ENCODE results near the gene R3HDM2. TPM values are rescaled to one million over a fixed set of nuclear protein-coding genes. Genes with fewer than 3 reads are reported as not detected.

Gene R3HDM2
- total RNA-seq, 4 donors from 2014 or later, result 26.3 to 56.9 (median 33.3) TPM

DNA sequence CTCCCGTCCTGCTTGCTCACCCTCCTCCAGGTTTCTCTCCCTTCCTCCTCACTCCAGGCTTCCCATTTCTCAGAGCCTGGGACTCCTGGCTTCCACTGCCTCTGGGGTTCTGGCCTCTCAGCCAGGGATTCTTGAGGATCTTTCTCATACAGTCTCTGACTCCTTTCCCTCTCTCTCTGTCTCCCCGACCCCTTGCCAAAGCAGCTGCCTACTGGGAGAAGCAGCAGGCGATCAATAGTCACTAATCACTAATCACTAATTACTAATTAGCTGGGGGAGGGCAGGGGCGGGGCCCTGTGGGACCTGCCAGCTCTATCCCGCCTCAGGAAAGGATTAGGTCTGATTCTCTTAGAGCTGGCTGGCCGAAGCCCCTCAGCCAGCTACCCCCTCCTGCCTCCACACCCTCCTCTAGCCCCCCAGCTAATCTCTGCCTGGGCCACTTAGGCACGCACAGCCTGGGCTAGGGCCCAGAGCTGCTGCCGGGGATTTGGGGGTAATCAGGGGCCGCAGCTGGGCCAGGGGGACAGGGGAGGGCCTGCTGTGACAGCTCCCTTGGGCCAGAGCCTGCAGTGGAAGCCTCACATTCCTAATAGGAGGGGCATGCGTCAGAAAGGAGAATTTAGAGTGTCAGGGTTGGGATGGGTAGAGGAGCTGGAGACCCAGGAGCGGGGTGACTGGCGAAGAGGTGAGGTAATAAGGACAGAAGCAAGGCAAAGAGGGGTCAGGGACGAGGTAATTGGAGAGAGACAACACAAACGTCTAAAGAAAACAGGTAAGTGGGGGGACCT, 211.4 kb downstream of the R3HDM2 start:
- H3K4me3 ChIP-seq, result no peak overlapping the region
- in situ Hi-C loops (cut with MboI; ENCODE audit: low pct_ligation_motif_present in 1 of 4, low pct_unique_long_range_greater_than_20kb in 1 of 4, low sequenced_read_pairs in 3 of 4), result no loop called here
- intact Hi-C loops (cut with DNase I; ENCODE audit: low total_unique reads), result no loop called here
- H3K27me3 ChIP-seq, result peaks cover 99% of the 10 kb centered on the region
- H3K9me3 ChIP-seq, result no peaks in the 10 kb centered on the region
- no peak for TF ChIP-seq POLR2AphosphoS5 (IDR thresholded peaks at IDR 0.05)
- TF ChIP-seq POLR2A (IDR thresholded peaks at IDR 0.05), result no peak
- no peak for TF ChIP-seq EP300 (IDR thresholded peaks at IDR 0.05; ENCODE audit: low read depth)
- TF ChIP-seq, protein P1, sequence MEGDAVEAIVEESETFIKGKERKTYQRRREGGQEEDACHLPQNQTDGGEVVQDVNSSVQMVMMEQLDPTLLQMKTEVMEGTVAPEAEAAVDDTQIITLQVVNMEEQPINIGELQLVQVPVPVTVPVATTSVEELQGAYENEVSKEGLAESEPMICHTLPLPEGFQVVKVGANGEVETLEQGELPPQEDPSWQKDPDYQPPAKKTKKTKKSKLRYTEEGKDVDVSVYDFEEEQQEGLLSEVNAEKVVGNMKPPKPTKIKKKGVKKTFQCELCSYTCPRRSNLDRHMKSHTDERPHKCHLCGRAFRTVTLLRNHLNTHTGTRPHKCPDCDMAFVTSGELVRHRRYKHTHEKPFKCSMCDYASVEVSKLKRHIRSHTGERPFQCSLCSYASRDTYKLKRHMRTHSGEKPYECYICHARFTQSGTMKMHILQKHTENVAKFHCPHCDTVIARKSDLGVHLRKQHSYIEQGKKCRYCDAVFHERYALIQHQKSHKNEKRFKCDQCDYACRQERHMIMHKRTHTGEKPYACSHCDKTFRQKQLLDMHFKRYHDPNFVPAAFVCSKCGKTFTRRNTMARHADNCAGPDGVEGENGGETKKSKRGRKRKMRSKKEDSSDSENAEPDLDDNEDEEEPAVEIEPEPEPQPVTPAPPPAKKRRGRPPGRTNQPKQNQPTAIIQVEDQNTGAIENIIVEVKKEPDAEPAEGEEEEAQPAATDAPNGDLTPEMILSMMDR (IDR thresholded peaks at IDR 0.05), result no peak
- no peaks in the 10 kb centered on the region for H3K36me3 ChIP-seq
- peaks cover 10 to 18% (median 18%) of the 10 kb centered on the region in 4 donors for H3K4me1 ChIP-seq
- DNase-seq, result no peak
- no peak overlapping the region for H3K27ac ChIP-seq
- WGBS, 2 donors (ENCODE audit: low coverage in 1 of 2), result 49 to 57% methylated on average over 6 to 14 of the region's 14 CpGs

DNA sequence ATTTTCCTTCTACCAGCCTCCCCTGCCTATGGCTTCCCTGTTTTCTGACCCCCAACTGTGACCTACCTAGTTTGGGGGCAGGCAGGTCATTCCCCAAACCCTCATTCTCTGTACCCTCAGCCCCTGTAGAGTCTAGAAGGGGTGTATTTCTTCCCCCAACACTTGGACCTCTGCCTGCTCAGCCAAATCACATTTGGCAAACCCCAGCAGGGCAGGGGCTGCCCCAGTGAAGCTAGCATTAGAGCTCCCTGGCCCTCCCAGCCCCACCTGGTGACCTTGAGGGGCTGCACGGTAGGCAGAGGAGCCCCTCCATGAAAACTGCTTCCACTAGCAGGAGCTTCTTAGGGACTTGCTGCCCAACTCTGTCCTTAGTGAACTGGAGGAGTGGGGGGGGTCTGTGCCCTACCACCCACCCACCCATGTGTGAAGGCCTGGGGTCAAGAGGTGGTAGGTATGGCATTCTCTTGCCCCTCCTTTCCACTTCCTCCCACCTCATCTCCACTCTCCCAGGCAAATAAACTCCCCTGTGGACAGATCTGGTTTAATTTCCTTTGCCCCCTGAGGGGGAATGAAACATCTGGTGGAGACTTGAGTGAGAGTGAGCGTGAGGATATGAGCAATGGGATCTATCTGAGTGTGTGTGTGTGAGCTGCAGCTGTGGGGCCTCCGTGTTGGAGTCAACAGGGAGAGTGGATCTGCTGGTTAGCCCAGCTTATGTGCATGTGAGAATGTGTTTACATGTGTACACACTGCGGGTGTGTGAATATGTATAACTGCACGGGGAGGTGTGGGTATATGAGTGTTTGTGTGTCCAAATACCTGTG, 212.6 kb downstream of the R3HDM2 start:
- Histone ChIP-seq H3K9me3 (no peaks in the 10 kb centered on the region), H3K27ac (no peak overlapping the region), H3K4me3 (no peak overlapping the region), H3K27me3 (peaks cover 88% of the 10 kb centered on the region), H3K36me3 (no peaks in the 10 kb centered on the region), H3K4me1 (peaks cover 16 to 27% (median 18%) of the 10 kb centered on the region in 4 donors)
- WGBS, 2 donors (ENCODE audit: low coverage in 1 of 2), result 62% methylated on average over 5 of the region's 5 CpGs; no CpG with 5 or more reads in 1 of the 2 donors
- in situ Hi-C loops (cut with MboI; ENCODE audit: low pct_ligation_motif_present in 1 of 4, low pct_unique_long_range_greater_than_20kb in 1 of 4, low sequenced_read_pairs in 3 of 4), result no loop called here
- intact Hi-C loops (cut with DNase I; ENCODE audit: low total_unique reads), result no loop called here
- no peak for TF ChIP-seq POLR2AphosphoS5 (IDR thresholded peaks at IDR 0.05)
- TF ChIP-seq EP300 (IDR thresholded peaks at IDR 0.05; ENCODE audit: low read depth), result no peak
- TF ChIP-seq, protein P1 (IDR thresholded peaks at IDR 0.05), result no peak
- TF ChIP-seq POLR2A (IDR thresholded peaks at IDR 0.05), result no peak
- no peak for DNase-seq

DNA sequence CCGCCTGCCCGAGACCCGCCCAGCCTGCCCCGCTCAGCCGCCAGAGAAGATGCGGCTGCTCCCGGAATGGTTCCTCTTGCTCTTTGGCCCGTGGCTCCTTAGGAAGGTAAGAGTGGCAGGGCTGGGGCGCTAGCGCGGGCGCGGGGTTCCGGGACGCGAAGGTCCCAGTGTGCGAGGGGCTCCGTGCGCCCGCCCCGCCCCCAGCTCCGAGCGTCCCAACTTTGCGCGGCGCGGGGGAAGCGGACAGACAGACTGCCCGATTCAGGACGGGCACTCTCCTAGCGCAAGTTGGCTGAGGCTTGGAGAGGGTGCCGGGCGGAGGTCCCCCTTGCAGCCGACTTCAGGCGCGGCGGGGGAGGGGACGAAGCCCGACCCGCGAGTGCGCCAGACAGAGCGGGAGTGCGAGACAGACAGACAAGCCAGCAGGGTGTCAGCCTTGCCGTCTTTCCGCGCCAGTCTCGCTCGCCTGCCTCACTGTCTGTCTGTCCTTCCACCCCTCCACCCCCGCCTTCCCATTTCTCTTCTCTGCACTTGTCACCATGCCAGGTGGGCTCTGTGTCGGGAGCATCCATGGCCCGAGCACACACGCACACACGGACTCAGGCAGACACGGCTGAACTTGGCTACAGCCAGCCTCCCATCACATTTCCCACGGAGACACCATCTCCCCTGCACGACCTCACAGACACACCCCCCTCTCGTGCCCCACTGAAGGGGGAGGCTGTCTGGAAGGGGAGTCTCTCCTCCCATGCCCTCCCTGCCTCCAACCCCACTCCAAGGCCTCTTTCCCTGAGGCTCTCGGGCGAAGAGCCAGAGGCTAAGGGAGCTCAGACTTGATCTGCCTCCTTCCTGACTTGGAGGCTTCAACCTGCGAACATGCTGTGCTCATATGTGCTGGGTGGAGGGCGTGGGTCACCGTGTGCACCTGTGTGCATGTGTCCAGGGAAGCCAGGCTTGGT, 213.6 kb downstream of the R3HDM2 start:
- Histone ChIP-seq H3K36me3 (no peaks in the 10 kb centered on the region), H3K27ac (no peak overlapping the region), H3K4me3 (peak overlapping the region; percentile 16 to 52 (median 28)), H3K9me3 (no peaks in the 10 kb centered on the region), H3K4me1 (peaks cover 16 to 27% (median 18%) of the 10 kb centered on the region in 4 donors), H3K27me3 (peaks cover 78% of the 10 kb centered on the region)
- intact Hi-C loops (cut with DNase I; ENCODE audit: low total_unique reads) (no loop called here), in situ Hi-C loops (cut with MboI; ENCODE audit: low pct_ligation_motif_present in 1 of 4, low pct_unique_long_range_greater_than_20kb in 1 of 4, low sequenced_read_pairs in 3 of 4) (no loop called here)
- WGBS, 2 donors (ENCODE audit: low coverage in 1 of 2), result 4% methylated on average over 45 of the region's 63 CpGs; no CpG with 5 or more reads in 1 of the 2 donors
- DNase-seq, result no peak
- TF ChIP-seq POLR2A (IDR thresholded peaks at IDR 0.05) (no peak), POLR2AphosphoS5 (IDR thresholded peaks at IDR 0.05) (no peak), EP300 (IDR thresholded peaks at IDR 0.05; ENCODE audit: low read depth) (no peak)
- TF ChIP-seq, protein P1 (IDR thresholded peaks at IDR 0.05), result no peak

All from transverse colon (tissue), 4 donors.